Stimulated activated CD8-positive, alpha-beta memory T cell treated with anti-CD3 and anti-CD28 coated beads, Interleukin-2, amount 100 ng/mL, for 1 hour (primary cell): ENCODE data around the gene ZNF236.
"Not testable (repeated sequence)": the region's sequence is repeated elsewhere in the genome, so short reads cannot be mapped to it uniquely, and the experiment has no call there.

Experiments used
- DNase-seq, 2 donors: peaks; one replicate each; pipeline ENCODE4 v3.0.0-alpha.2; 2020; ENCODE audit warnings: low read depth in 2 of 2

Gene ZNF236

GRCh38 chr18:76988827-76989646 is 166.7 kb downstream of the ZNF236 start:
- no peak for DNase-seq

- no peak for DNase-seq
Measured at GRCh38 chr18:76989647-76990190, 167.4 kb downstream of the ZNF236 start.

DNA sequence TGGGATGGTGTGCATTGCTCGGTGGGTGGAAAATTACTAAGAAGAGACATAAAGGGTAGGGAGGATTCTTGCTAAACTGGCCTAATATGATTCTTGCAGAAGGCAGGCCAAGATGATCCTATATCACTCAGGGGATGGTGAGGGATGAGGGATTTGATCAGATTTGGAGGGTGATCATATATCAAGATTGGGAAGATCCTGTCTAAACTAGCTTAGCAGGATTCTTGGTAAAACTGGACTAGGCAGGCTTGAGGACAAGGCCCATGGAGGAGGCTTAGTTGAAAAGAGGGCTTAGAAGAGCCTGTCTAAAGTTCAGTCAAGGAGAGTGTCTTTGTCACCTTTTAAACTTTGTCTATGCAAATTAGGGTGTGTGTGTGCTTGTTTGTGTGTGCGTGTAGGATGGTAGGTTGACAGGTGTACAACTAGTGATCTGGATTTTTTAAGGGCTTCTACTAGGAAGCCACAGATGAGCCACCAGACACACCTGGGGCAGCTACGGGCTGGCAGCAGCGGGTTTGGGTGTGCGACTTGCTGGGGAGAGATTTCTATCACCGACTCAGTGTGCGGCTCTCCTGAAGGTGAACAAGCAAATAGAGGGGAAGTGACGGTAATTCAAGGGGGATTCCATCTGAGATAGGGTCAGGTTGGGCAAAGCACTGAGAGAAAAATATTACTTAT is 168.1 kb downstream of the ZNF236 start:
- not testable (repeated sequence) for DNase-seq

DNA sequence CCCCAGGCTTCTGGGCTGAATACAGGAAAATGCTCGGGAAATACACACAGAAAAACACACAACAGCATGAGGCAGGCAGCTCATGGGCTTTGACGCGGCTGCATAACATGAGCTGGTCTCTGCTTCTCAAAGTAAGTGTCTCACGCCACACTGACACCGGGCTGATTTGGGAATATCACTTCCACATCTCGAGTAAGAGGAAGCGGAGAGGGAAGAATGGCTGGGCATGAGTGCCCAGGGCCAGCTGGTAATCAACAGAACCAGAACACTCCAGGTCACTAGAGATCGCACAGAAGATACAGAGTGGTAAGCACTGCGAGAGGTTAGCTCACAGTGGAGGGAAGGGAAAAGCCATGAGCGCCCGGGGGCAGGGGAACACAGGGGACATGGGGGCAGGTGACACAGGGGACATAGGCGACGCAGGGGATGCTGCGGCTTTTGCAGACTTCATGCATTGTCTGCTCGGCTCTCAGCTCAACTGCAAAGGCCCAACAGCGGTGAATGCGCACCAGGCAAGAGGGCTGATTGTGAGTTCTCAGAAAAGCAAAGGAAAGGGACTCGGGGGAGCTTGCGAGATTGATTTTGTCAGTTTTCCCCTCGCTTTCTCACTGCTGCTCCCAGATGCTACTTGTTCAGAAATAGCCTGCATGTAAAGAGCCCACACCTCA is 168.8 kb downstream of the ZNF236 start:
- DNase-seq: no peak

DNA sequence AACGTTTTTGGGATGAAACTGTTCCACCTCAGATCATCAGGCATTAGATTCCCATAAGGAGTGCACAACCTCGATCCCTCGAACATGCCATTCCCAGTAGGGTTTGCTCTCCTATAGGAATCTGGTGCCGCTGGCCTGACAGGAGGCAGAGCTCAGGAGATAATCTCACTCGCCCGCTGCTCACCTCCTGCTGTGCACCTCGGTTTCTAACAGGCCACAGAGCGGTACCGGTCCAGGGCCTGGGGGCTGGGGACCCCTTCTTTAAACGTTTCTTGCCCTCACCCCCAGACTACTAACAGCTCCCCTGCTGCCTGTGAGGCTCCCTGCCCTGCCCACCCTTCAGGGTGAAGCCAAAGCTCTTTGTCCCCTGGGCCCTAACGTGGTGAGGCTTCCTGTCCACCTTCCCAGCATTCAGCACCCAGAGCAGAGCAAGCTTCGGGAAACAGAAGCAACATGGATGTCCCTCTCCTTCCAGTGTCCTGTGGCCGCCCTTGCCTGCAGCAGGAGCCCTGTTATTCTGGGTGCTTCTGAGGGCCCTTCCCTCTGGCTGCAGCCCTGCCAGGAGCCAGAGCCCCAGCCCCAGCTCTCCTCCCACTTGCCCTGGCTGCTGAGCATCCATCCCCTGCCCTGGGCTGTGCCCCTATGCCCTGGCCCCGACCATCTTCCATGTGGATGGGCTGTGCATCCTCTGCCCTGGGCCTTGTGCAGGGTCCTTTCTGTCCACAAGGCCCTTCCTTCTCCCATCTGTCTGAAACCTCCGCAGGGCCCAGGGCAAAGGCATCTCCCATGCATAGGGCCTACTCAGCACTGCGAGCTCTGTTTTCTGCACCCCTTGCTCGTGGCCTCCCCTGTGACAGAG is 170.1 kb downstream of the ZNF236 start:
- no peak for DNase-seq

GRCh38 chr18:76993085-76993382 is 170.7 kb downstream of the ZNF236 start:
- no peak for DNase-seq

- no peak for DNase-seq
Measured at GRCh38 chr18:76993573-76993972, 171.2 kb downstream of the ZNF236 start.

GRCh38 chr18:76994086-76994654 is 171.8 kb downstream of the ZNF236 start:
- no peak for DNase-seq

GRCh38 chr18:76995896-76996295 is 173.5 kb downstream of the ZNF236 start:
- no peak for DNase-seq

GRCh38 chr18:76996429-76996828 is 174.1 kb downstream of the ZNF236 start:
- DNase-seq: no peak

DNA sequence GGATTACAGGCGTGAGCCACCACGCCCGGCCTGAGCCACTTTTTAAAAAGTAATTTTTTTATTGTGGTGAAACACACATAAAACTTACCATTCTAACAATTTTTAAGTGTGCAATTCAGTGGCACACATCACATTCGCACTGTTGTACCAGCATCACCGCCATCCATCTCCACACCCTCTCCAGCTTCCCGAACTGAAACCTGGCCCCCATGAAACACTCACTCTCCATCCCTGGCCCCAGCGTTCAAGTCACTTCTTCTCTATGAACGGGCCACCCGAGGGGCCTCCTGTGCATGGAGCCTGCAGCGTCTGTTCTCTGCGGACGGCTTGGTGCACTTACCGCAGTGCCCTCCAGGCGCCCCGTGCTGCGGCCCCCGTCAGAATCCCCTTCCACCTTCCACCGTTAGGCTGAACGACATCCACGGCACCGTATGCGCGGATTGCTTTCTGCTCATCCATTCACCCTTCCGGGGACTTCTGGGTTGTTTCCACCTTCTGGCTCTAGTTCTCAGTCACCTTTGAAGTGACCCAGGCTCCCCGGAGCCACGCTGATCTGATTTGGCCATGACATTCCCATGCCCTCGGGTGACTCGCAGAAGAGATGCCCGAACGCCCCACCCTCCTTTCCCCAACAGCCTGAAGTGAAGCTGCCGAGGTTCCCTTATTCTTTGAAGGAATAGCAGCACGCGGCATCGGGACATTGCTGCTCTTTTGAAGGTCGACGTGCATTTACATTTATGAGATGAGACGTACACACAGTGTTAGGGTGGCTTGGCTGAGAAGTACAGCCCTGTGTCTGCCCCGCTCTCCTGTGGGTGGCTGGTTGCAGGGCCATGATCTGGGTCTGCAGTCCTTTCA is 175.8 kb downstream of the ZNF236 start:
- DNase-seq: no peak

DNA sequence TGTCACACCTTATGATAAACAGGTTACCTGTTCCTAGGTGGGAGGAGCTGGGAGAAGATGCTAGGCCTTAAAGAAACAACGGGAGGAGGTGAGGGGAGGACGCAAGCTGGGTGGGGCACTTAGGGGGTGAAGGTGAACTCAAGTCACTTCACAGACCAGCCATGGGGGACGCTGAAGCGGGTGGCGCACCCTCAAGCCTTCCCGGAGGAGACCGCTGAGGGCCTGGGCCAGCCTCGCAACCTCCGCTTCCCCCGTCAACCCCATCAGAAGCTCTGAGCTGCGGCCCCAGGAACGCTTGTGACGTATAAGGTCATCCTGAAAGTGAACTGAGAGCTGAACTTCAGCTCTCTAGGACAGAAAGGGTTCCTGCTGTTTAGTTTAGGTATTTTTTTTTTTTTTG is 176.7 kb downstream of the ZNF236 start:
- no peak for DNase-seq

- DNase-seq: peak; percentile 18 to 21
Measured at GRCh38 chr18:77000527-77000926, 178.2 kb downstream of the ZNF236 start.

GRCh38 chr18:77001041-77001440 is 178.7 kb downstream of the ZNF236 start:
- DNase-seq: no peak

DNA sequence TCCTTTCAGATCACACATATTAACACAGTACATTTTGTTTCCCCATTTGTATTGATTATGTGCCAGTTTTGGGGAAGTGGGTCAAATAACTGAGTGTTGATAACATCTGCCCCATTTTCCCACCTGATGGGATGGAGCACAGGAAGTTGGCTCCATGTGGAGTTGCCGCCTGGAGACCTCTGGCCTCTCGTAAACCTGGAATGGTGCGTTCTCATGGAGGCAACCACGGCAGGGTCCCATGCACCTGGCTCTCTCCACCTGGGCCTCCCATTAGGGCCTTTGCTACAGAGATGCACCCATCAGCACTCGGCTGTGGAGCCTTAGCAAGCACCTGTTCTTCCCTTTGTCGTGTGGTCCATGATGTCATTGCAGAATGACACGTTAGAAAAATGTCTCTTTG is 179.6 kb downstream of the ZNF236 start:
- no peak for DNase-seq

DNA sequence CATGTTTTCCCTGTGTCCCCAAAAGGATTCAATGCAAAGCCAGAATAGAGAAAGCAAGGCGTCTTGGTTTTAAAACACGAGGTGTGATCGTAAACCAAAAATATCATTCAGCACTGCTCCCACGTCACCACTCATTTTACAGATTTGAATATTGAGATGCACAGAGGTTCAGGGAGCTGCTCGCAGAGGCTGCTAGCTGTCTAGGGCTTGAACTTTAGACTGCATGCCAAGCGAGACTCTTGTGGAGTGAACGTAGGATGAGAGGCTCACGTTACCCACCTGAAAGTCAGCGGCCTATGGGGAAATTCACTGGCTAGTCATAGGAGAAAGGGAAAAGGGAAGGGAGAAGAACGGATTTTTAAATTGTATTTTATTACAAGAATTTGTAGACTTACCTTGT is 180.1 kb downstream of the ZNF236 start:
- no peak for DNase-seq

DNA sequence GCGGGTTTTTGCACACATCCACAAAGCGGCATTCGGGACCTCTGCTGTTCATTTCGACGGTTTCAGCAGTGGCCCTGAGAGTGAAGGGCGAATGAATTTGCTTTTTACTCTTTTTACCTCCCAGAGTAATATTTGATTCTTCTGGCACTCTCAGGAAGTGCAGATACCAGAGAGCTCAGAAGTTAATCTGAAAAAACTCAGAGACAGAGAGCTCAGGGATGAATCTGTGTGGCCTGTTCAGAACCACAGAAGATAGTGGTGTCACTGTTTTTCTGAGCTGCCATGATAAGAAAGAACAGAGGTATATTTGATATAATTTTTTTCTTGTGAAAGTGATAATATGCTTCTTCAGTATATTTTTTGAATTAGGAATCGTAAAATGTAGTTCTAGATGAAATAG is 181.0 kb downstream of the ZNF236 start:
- no peak for DNase-seq

DNA sequence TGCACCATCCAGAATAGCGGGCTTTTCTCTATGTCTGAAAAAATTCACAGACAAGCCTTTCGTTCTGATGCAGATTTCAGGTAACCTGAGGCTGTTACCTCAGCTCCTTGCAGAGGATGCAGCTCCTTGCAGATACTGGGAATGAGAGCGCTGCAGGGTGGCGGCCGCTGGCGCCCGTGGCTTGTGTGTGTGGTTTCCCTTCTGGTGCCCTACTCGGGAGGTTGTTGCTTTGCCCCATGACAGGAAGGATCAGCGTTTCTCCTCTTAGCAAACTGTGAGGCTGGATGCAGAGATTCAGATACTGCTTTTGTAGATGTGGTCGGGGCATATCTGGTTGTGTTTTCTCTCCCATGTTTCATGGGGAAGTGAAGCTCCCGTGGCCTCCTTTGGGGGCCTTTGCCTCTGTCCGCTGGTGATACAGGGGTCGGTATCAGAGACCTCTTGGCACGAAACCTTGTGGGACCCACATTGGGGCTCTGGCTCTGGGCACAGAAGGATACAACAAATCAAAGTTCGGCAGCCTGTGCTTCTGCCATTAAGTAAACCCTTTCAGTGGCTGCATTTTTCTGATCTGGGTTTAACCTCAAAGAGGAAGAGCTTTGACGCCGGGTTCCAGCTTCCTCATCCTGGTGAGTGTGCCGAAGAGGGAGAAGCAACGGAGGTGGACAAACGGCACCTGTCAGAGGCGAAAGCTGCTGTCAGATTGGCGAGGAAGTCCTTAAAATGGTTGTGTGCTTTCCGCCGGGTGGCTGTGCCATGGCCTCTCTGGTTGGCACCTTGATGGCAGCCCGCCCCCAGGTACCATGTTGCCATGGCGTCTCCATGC is 182.4 kb downstream of the ZNF236 start:
- DNase-seq: no peak

DNA sequence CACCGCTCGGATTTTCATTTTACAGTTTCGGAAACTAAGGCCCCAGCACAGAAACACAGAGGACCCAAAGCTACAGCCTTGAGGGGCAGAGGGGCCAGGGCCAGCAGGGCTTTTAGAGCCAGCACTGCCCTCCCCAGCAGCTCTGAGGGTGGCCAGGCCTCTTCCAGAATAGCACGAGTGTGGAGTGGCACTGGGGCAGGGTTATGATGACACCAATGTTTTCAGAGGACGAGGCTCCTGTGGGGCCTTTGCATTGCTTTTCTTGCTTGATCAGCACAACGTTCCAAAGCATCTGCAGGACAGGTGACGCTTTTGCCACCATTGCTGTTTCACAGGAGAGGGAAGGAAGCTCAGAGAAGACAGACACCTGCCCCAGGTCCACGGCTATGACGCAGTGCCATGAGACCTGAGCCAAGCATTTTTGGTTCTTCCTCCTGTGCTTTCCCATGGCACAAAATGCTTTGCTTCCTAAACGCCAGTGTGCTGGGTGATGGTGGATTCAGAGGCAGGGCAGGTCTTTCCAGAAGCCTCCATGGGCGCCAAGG is 183.4 kb downstream of the ZNF236 start:
- DNase-seq: no peak
